Naive B cell (primary cell): ENCODE data around the gene MAGEC3. TPM values are rescaled to one million over a fixed set of nuclear protein-coding genes. Genes with fewer than 3 reads are reported as not detected.

Experiments used
- ATAC-seq, 2 donors: fragments of 150-1000 bp; cut with Tn5 transposase; 2 replicates each; pipeline ENCODE4 v1.10.0; 2021; ENCODE audit warnings: low read depth in 2 of 2, mild to moderate bottlenecking in 2 of 2, moderate library complexity in 2 of 2
- DNase-seq: peaks from one replicate; pipeline ENCODE4 v3.0.0; 2022
- H3K27ac Mint-ChIP-seq, 6 donors: one replicate each; pipeline ENCODE4 v1.8.0; 2020 to 2022; ENCODE audit warnings: mild to moderate bottlenecking in 6 of 6, mixed read lengths in 6 of 6, moderate library complexity in 5 of 6, inconsistent platforms in 2 of 6
- H3K27me3 Mint-ChIP-seq, 3 donors: one replicate each; pipeline ENCODE4 v1.8.0; 2021 to 2022; ENCODE audit warnings: mixed read lengths in 3 of 3, mild to moderate bottlenecking in 1 of 3
- H3K36me3 Mint-ChIP-seq, 2 donors: one replicate each; pipeline ENCODE4 v1.8.0; 2020 to 2022; ENCODE audit warnings: mixed read lengths in 2 of 2, inconsistent platforms in 1 of 2, mild to moderate bottlenecking in 1 of 2
- H3K4me1 Mint-ChIP-seq, 3 donors: one replicate each; pipeline ENCODE4 v1.8.0; 2020 to 2022; ENCODE audit warnings: mixed read lengths in 3 of 3, inconsistent platforms in 1 of 3, mild to moderate bottlenecking in 1 of 3, moderate library complexity in 1 of 3
- H3K4me3 Mint-ChIP-seq, 8 donors: one replicate each; pipeline ENCODE4 v1.8.0; 2020 to 2022; ENCODE audit warnings: mild to moderate bottlenecking in 8 of 8, mixed read lengths in 8 of 8, moderate library complexity in 8 of 8, inconsistent platforms in 2 of 8
- H3K9me3 Mint-ChIP-seq, 7 donors: one replicate each; pipeline ENCODE4 v1.8.0; 2020 to 2022; ENCODE audit warnings: mixed read lengths in 7 of 7, mild to moderate bottlenecking in 5 of 7, inconsistent platforms in 2 of 7, moderate library complexity in 1 of 7
- polyA plus RNA-seq, 6 donors: library from polyadenylated mRNA; unstranded; fragments of 300-500 nt; fragmentation: Illumina TruSeq; gene quantifications; one replicate each; pipeline ENCODE4 v1.2.3, GENCODE V29; 2021; ENCODE audit warnings: low read depth in 6 of 6

The MAGEC3 gene
- polyA plus RNA-seq, 6 donors from 2014 or later, result not detected

- DNase-seq (no peak), ATAC-seq (no peak)
- H3K27ac Mint-ChIP-seq, result no peak overlapping the region
- H3K4me3 Mint-ChIP-seq, result no peak overlapping the region
- peaks cover 6 to 29% (median 9%) of the 10 kb centered on the region in 7 donors for H3K9me3 Mint-ChIP-seq
- no peaks in the 10 kb centered on the region for H3K27me3 Mint-ChIP-seq
- H3K4me1 Mint-ChIP-seq, result peaks cover 0 to 4% (median 0%) of the 10 kb centered on the region in 3 donors
- peaks cover 4 to 14% of the 10 kb centered on the region in 2 donors for H3K36me3 Mint-ChIP-seq
Measured at GRCh38 chrX:141904262-141904661, 66.1 kb downstream of the MAGEC3 start.

GRCh38 chrX:141917801-141918200 is 79.7 kb downstream of the MAGEC3 start:
- no peaks in the 10 kb centered on the region for H3K4me1 Mint-ChIP-seq
- H3K36me3 Mint-ChIP-seq, result no peaks in the 10 kb centered on the region
- DNase-seq, result no peak
- ATAC-seq, result no peak
- H3K9me3 Mint-ChIP-seq, result peaks cover 0 to 4% (median 2%) of the 10 kb centered on the region in 7 donors
- peak overlapping the region in 1 of 8 donors; percentile 15 for H3K4me3 Mint-ChIP-seq
- H3K27ac Mint-ChIP-seq, result no peak overlapping the region
- no peaks in the 10 kb centered on the region for H3K27me3 Mint-ChIP-seq

GRCh38 chrX:141924293-141924692 is 86.2 kb downstream of the MAGEC3 start:
- no peaks in the 10 kb centered on the region for H3K36me3 Mint-ChIP-seq
- ATAC-seq, result no peak
- H3K4me1 Mint-ChIP-seq, result no peaks in the 10 kb centered on the region
- H3K27ac Mint-ChIP-seq, result no peak overlapping the region
- no peak for DNase-seq
- no peaks in the 10 kb centered on the region for H3K27me3 Mint-ChIP-seq
- no peak overlapping the region for H3K4me3 Mint-ChIP-seq
- H3K9me3 Mint-ChIP-seq, result peaks cover 0 to 10% (median 3%) of the 10 kb centered on the region in 7 donors

- Mint-ChIP-seq H3K27me3 (no peaks in the 10 kb centered on the region), H3K36me3 (no peaks in the 10 kb centered on the region), H3K4me3 (no peak overlapping the region), H3K9me3 (peaks cover 0 to 6% (median 2%) of the 10 kb centered on the region in 7 donors), H3K4me1 (no peaks in the 10 kb centered on the region), H3K27ac (no peak overlapping the region)
- DNase-seq, result no peak
- no peak for ATAC-seq
Measured at GRCh38 chrX:141928432-141928831, 90.3 kb downstream of the MAGEC3 start.

GRCh38 chrX:141934059-141934641 is 96.0 kb downstream of the MAGEC3 start:
- no peak overlapping the region for H3K27ac Mint-ChIP-seq
- H3K4me1 Mint-ChIP-seq, result no peaks in the 10 kb centered on the region
- no peak overlapping the region for H3K4me3 Mint-ChIP-seq

GRCh38 chrX:141935645-141936044 is 97.5 kb downstream of the MAGEC3 start:
- DNase-seq (no peak), ATAC-seq (no peak)
- peaks cover 0 to 8% (median 2%) of the 10 kb centered on the region in 7 donors for H3K9me3 Mint-ChIP-seq
- no peaks in the 10 kb centered on the region for H3K27me3 Mint-ChIP-seq
- H3K4me3 Mint-ChIP-seq, result no peak overlapping the region
- no peaks in the 10 kb centered on the region for H3K36me3 Mint-ChIP-seq
- no peaks in the 10 kb centered on the region for H3K4me1 Mint-ChIP-seq
- H3K27ac Mint-ChIP-seq, result peak overlapping the region in 1 of 6 donors; percentile 40

More at GRCh38 chrX:141934059-141934641, 96.0 kb downstream of the MAGEC3 start:
- no peak for DNase-seq
- Mint-ChIP-seq H3K27me3 (no peaks in the 10 kb centered on the region), H3K36me3 (no peaks in the 10 kb centered on the region), H3K9me3 (peaks cover 0 to 8% (median 2%) of the 10 kb centered on the region in 7 donors)
- no peak for ATAC-seq

GRCh38 chrX:141936080-141936479 is 98.0 kb downstream of the MAGEC3 start:
- Mint-ChIP-seq H3K4me1 (no peaks in the 10 kb centered on the region), H3K27me3 (no peaks in the 10 kb centered on the region), H3K4me3 (no peak overlapping the region), H3K27ac (no peak overlapping the region), H3K9me3 (peaks cover 0 to 8% (median 2%) of the 10 kb centered on the region in 7 donors), H3K36me3 (no peaks in the 10 kb centered on the region)
- no peak for ATAC-seq
- DNase-seq, result no peak

GRCh38 chrX:141941234-141941633 is 103.1 kb downstream of the MAGEC3 start:
- no peak for ATAC-seq
- H3K27me3 Mint-ChIP-seq, result no peaks in the 10 kb centered on the region
- H3K4me3 Mint-ChIP-seq, result no peak overlapping the region
- DNase-seq, result no peak
- no peaks in the 10 kb centered on the region for H3K4me1 Mint-ChIP-seq
- H3K36me3 Mint-ChIP-seq, result no peaks in the 10 kb centered on the region
- peaks cover 0 to 5% (median 1%) of the 10 kb centered on the region in 7 donors for H3K9me3 Mint-ChIP-seq
- no peak overlapping the region for H3K27ac Mint-ChIP-seq

GRCh38 chrX:141945426-141945825 is 107.3 kb downstream of the MAGEC3 start:
- Mint-ChIP-seq H3K9me3 (no peaks in the 10 kb centered on the region), H3K4me3 (no peak overlapping the region), H3K36me3 (no peaks in the 10 kb centered on the region), H3K27me3 (no peaks in the 10 kb centered on the region), H3K27ac (no peak overlapping the region), H3K4me1 (no peaks in the 10 kb centered on the region)
- no peak for ATAC-seq
- no peak for DNase-seq

GRCh38 chrX:141947350-141947749 is 109.2 kb downstream of the MAGEC3 start:
- DNase-seq (no peak), ATAC-seq (no peak)
- Mint-ChIP-seq H3K9me3 (peaks cover 0 to 15% (median 3%) of the 10 kb centered on the region in 7 donors), H3K4me3 (no peak overlapping the region), H3K27me3 (no peaks in the 10 kb centered on the region), H3K4me1 (no peaks in the 10 kb centered on the region), H3K36me3 (no peaks in the 10 kb centered on the region), H3K27ac (no peak overlapping the region)

Other genes starting within 250 kb of the MAGEC3 start
- gene SPANXA2, start 248.6 kb upstream of the MAGEC3 start, polyA plus RNA-seq, result not detected
- gene SPANXD, start 139.6 kb upstream of the MAGEC3 start, polyA plus RNA-seq, result not detected
- gene MAGEC1, start 65.6 kb downstream of the MAGEC3 start, polyA plus RNA-seq, result not detected